Esophagus squamous epithelium (tissue), 5 donors: Measurements from ENCODE around the gene TNNI2. TPM values are rescaled to one million over a fixed set of nuclear protein-coding genes. Genes with fewer than 3 reads are reported as not detected.

Source experiments
- DNase-seq: peaks from one replicate; lab custom pipeline; 2025; lab: John Stamatoyannopoulos, UW
- H3K27ac ChIP-seq, 4 donors: fragments of 200-600 bp; sonication (generic); one replicate each; pipeline ENCODE4 v1.5.1; 2016 to 2019; ENCODE audit warnings: mild to moderate bottlenecking in 1 of 4
- H3K27me3 ChIP-seq, 4 donors: fragments of 200-600 bp; sonication (generic); 1 replicate in 3 of 4; 2 replicates in 1 of 4; pipeline versions ENCODE4 v1.5.1 to v1.6.0; 2017 to 2021; ENCODE audit warnings: antibody characterized with exemption in 1 of 4
- H3K36me3 ChIP-seq, 3 donors: fragments of 200-600 bp; sonication (generic); one replicate each; pipeline ENCODE4 v1.5.1; 2016 to 2019
- H3K4me1 ChIP-seq, 3 donors: fragments of 200-600 bp; sonication (generic); one replicate each; pipeline ENCODE4 v1.5.1; 2017 to 2019
- H3K4me3 ChIP-seq, 4 donors: fragments of 200-600 bp; sonication (generic); 1 replicate in 3 of 4; 2 replicates in 1 of 4; pipeline ENCODE4 v1.5.1; 2016 to 2019; ENCODE audit warnings: mild to moderate bottlenecking in 2 of 4, moderate library complexity in 1 of 4
- H3K9me3 ChIP-seq, 3 donors: fragments of 200-600 bp; sonication (generic); one replicate each; pipeline ENCODE4 v1.5.1; 2016 to 2019
- POLR2A ChIP-seq, 4 donors: fragments of 450-650 bp; IDR thresholded peaks; one replicate each; pipeline ENCODE4 v1.6.1; 2017; ENCODE audit warnings: antibody characterized with exemption in 4 of 4, mild to moderate bottlenecking in 4 of 4, moderate library complexity in 3 of 4
- WGBS, 2 donors: methylation state at CpG; one replicate each; pipeline ENCODE4 v1.1.5; 2018; 5-methylcytosine and 5-hydroxymethylcytosine counted together
- intact Hi-C: fragments of 100-400 bp; cut with DNase I; formaldehyde crosslinking; loops from one replicate; pipeline ENCODE4 v1.15.0; 2022
- total RNA-seq, 4 donors: library from RNA; depleted of rRNA; stranded (reverse); fragments of >200 nt; gene quantifications; one replicate each; pipeline ENCODE4 v1.1.0, GENCODE V29; 2016
- TF ChIP-seq, protein P1 (sequence below), 6 experiments: fragments of 450-650 bp in 4 of 6; fragments of 200-600 bp in 2 of 6; sonication (generic) in 2 of 6; IDR thresholded peaks; one replicate each; pipeline ENCODE4 v1.5.1; 2016 to 2019; ENCODE audit warnings: antibody characterized with exemption in 6 of 6, mild to moderate bottlenecking in 4 of 6, moderate library complexity in 4 of 6
- donor health status: DM: yes; HTN: yes; CAD: no.

The TNNI2 gene
- total RNA-seq, 4 donors from 2014 or later: 14.7 to 23.8 (median 15.0) TPM; not detected in 1

DNA sequence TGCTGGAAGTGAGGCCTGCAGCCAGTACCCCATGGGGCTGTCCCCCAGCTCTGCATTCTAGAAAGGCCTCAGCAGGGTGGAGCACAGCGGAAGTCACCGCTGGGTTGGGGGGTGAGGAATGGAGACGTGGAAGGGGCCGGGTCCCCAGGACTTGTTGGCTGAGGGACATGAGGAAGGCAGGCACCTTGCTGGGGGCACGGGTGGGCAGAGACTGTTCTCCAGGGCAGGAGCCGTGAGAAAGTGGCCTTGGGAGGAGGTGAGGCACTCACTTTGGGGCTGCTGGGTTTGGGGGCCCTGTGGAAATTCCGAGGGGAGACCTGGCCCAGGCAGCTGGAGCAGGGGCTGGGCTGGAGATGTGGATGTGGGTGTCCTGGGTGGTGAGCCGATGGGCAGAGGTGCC, 5.0 kb downstream of the TNNI2 start:
- Histone ChIP-seq H3K4me1 (peaks cover 0 to 78% (median 13%) of the 10 kb centered on the region in 3 donors), H3K4me3 (no peak overlapping the region), H3K9me3 (no peaks in the 10 kb centered on the region), H3K36me3 (no peaks in the 10 kb centered on the region), H3K27me3 (no peaks in the 10 kb centered on the region), H3K27ac (peak overlapping the region in 3 of 4 donors; percentile 30 to 78 (median 33))
- WGBS, 2 donors: 67 to 68% methylated on average over 3 to 6 of the region's 8 CpGs
- intact Hi-C loops: loop anchor here (10.0 kb wide), 1 partner anchor 81 kb away; no protein-coding TSS in a partner anchor
- TF ChIP-seq POLR2A (IDR thresholded peaks at IDR 0.05): no peak
- TF ChIP-seq, protein P1, sequence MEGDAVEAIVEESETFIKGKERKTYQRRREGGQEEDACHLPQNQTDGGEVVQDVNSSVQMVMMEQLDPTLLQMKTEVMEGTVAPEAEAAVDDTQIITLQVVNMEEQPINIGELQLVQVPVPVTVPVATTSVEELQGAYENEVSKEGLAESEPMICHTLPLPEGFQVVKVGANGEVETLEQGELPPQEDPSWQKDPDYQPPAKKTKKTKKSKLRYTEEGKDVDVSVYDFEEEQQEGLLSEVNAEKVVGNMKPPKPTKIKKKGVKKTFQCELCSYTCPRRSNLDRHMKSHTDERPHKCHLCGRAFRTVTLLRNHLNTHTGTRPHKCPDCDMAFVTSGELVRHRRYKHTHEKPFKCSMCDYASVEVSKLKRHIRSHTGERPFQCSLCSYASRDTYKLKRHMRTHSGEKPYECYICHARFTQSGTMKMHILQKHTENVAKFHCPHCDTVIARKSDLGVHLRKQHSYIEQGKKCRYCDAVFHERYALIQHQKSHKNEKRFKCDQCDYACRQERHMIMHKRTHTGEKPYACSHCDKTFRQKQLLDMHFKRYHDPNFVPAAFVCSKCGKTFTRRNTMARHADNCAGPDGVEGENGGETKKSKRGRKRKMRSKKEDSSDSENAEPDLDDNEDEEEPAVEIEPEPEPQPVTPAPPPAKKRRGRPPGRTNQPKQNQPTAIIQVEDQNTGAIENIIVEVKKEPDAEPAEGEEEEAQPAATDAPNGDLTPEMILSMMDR (IDR thresholded peaks at IDR 0.05): no peak
- no peak for DNase-seq

DNA sequence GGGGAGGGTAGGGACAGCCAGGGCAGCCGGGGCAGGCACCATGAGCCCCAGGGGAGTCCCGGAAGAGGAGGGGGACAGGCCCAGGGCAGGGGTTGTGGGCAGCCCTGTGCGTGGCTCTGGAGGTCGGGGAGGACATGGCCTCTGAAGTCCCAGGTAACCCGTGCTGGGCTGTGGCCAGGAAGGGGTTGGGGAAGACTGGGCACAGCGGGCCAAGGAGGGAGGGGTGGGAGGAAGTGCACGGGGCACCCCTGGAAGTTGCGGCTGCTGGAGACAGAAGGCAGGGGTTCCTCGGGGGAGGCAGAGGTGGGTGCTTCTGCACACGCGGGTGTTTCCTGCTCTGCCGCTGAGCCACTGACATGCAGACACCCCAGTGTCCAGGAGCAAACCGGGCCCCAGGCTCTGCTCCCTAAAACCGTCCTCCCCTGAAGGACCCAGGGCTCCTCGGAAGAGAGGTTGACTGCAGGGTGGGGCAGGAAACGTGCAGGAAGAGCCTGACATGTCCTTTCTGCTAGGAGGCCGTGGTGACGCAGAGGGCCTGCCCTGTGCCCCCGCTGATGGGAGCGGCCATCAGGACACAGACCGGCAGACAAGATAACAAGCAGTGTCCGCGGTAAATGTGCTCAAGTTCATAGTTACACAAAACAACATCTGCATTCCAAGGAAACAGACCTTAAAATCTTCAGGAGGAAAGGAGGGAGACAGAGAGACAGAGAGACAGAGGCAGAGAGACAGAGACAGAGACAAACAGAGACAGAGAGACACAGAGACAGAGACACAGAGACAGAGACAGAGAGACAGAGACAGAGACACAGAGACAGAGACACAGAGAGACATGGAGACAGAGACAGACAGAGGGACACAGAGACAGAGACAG, 5.7 kb downstream of the TNNI2 start:
- Histone ChIP-seq H3K9me3 (no peaks in the 10 kb centered on the region), H3K27me3 (no peaks in the 10 kb centered on the region), H3K27ac (peak overlapping the region in 3 of 4 donors; percentile 30 to 78 (median 33)), H3K4me1 (peaks cover 0 to 78% (median 13%) of the 10 kb centered on the region in 3 donors), H3K36me3 (no peaks in the 10 kb centered on the region), H3K4me3 (peak overlapping the region in 1 of 4 donors; percentile 19)
- DNase-seq: no peak
- TF ChIP-seq POLR2A (IDR thresholded peaks at IDR 0.05): no peak
- TF ChIP-seq, protein P1 (IDR thresholded peaks at IDR 0.05): no peak
- WGBS, 2 donors: 44 to 46% methylated on average over 16 to 22 of the region's 23 CpGs
- intact Hi-C loops: loop anchor here (10.0 kb wide), 1 partner anchor 80 kb away; no protein-coding TSS in a partner anchor

DNA sequence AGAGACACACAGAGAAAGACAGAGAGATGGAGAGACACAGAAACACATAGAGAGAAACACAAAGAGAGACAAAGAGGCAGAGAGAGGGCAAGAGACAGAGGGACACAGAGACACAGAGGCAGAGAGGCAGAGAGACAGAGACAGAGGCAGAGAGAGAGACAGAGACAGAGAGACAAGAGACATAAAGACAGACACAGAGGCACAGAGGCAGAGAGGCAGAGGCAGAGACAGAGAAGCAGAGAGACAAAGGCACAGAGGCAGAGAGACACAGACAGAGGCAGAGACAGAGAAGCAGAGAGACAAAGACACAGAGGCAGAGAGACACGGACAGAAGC, 6.3 kb downstream of the TNNI2 start:
- H3K27ac ChIP-seq: peak overlapping the region in 2 of 4 donors; percentile 23 to 33

DNA sequence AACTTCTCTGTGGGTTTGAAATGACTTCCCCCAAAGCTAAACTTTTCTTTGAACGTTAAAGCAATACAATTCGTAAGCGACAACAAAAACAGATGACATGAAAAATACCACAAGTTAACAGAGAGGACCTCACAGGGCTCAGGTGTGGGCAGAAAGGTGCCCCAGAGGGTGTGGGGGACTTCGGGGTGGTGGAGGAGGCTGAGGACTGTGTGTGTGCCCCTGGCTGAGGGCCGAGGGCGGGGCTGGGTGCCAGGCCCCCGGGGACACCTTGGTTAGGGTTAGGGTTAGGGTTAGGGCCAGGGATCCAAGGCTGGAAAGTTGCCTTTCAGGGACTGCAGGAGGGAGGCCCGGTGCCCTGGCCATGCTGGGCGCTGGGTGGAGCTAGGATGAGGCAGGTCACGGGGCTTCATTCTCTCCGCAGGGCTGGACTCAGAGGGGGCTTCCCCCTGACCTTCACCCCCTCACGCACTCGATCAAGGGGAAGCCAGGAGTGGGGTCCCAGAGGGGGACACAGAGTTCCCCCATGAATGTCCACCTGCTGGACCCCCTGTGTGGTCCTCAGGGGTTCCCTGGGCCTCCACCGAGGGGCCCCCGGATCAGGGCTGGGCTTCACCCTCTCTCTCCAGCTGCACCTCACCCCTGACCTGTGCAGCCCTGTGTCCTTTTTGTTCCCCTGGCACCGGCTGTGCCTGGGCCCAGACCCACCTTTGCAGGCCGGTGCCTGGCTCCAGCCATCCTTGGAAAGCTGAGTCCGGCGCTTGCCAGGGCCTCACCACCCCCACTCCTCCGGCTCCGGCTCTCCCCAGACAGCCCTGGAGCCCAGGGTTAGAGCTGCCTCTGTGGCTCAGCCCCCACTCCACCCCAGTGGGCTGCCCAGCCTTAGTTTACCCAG, 7.0 kb downstream of the TNNI2 start:
- H3K4me1 ChIP-seq: peaks cover 0 to 71% (median 13%) of the 10 kb centered on the region in 3 donors
- 60 to 72% methylated on average over 9 to 10 of the region's 21 CpGs for WGBS, 2 donors
- no peaks in the 10 kb centered on the region for H3K36me3 ChIP-seq
- H3K27ac ChIP-seq: peak overlapping the region in 2 of 4 donors; percentile 3 to 6
- TF ChIP-seq POLR2A (IDR thresholded peaks at IDR 0.05): no peak
- TF ChIP-seq, protein P1 (IDR thresholded peaks at IDR 0.05): no peak
- H3K27me3 ChIP-seq: no peaks in the 10 kb centered on the region
- no peak overlapping the region for H3K4me3 ChIP-seq
- no peaks in the 10 kb centered on the region for H3K9me3 ChIP-seq
- intact Hi-C loops: loop anchor here (10.0 kb wide), 1 partner anchor 79 kb away; no protein-coding TSS in a partner anchor
- DNase-seq: no peak

More for the DNA sequence above, 6.3 kb downstream of the TNNI2 start:
- 50 to 79% methylated on average over 1 of the region's 1 CpG for WGBS, 2 donors
- Histone ChIP-seq H3K36me3 (no peaks in the 10 kb centered on the region), H3K27me3 (no peaks in the 10 kb centered on the region), H3K4me3 (no peak overlapping the region), H3K4me1 (peaks cover 0 to 78% (median 13%) of the 10 kb centered on the region in 3 donors), H3K9me3 (no peaks in the 10 kb centered on the region)
- no peak for DNase-seq
- TF ChIP-seq POLR2A (IDR thresholded peaks at IDR 0.05): no peak
- TF ChIP-seq, protein P1 (IDR thresholded peaks at IDR 0.05): no peak
- intact Hi-C loops: loop anchor here (10.0 kb wide), 1 partner anchor 80 kb away; no protein-coding TSS in a partner anchor
